ENCODE results near the gene TUBD1.
A peak's percentile ranks its signal among the peaks of the same experiment; 100 is the strongest.
"Not testable (repeated sequence)": the region's sequence is repeated elsewhere in the genome, so short reads cannot be mapped to it uniquely, and the experiment has no call there.

The TUBD1 gene

DNA sequence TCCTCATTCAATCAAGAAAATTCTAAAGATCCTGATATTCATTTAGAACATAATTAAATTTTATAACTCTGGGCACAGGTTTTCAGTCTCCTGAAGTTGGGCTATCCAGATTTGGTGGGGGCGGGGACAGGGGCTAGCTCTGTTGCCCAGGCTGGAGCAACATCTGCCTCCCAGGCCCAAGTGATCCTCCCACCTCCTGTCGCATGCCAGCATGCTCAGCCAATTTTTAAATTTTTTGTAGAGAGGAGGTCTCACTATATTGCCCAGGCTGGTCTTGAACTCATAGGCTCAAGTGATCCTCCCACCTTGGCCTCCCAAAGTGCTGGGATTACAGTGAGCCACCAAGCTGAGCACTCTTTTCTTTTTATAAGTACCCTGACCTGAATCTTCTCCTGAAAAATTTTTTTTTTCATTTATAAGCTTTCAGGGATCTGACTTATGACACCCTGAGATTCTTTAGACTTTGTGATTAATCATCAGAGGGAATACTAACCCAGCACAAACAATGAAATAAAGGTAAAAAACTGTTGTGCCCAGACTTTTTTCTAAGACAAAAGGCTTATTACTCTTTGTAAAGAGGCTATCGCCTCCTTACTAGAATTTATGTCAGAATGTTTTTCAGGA, 62.6 kb downstream of the TUBD1 start:
- TF ChIP-seq, protein P1, sequence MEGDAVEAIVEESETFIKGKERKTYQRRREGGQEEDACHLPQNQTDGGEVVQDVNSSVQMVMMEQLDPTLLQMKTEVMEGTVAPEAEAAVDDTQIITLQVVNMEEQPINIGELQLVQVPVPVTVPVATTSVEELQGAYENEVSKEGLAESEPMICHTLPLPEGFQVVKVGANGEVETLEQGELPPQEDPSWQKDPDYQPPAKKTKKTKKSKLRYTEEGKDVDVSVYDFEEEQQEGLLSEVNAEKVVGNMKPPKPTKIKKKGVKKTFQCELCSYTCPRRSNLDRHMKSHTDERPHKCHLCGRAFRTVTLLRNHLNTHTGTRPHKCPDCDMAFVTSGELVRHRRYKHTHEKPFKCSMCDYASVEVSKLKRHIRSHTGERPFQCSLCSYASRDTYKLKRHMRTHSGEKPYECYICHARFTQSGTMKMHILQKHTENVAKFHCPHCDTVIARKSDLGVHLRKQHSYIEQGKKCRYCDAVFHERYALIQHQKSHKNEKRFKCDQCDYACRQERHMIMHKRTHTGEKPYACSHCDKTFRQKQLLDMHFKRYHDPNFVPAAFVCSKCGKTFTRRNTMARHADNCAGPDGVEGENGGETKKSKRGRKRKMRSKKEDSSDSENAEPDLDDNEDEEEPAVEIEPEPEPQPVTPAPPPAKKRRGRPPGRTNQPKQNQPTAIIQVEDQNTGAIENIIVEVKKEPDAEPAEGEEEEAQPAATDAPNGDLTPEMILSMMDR (IDR thresholded peaks at IDR 0.05) = no peak
- peak overlapping the region; percentile 44 for H3K4me3 ChIP-seq
- no peak for DNase-seq (ENCODE audit: low spot score)
- peak overlapping the region; percentile 46 to 86 for H3K27ac ChIP-seq

DNA sequence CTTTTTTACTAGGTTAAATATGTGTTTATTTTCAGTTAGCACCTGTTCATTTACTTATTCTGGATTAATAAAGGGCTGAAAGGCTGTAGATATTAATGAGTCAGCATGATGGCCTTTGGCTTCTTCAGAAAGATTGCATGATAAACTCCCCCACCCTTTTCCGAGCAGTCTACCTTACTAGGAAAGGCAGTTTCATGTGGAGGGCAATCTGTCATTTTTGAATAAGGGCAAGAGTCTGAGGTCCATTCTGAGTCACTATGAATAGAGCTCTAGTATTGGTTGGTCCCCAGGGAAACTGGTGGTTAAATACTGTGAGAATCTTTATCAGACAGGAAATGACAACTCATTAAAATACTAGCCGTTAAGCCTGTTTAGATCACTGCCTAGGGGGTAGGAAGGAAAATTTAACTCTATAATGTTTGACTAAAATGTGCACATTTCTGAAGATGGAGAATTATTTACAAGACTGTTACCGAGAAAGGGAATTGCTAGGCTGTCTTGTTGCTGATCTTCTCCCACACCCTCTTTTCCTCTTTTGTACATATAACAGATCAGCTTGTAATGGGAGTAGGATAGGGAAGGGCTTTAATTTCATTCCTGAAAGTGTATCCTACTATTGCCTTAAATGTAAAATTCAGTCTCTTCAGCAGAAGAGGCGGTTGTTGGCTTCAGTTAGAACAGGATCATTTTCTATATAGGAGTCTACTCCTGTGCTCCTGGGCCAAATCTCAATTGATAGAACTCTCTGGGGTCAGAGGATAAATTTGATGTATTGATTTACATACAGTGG, 63.3 kb downstream of the TUBD1 start:
- peak overlapping the region; percentile 44 for H3K4me3 ChIP-seq
- no peak for DNase-seq (ENCODE audit: low spot score)
- H3K27ac ChIP-seq = peak overlapping the region; percentile 46 to 86
- TF ChIP-seq, protein P1 (IDR thresholded peaks at IDR 0.05) = no peak

DNA sequence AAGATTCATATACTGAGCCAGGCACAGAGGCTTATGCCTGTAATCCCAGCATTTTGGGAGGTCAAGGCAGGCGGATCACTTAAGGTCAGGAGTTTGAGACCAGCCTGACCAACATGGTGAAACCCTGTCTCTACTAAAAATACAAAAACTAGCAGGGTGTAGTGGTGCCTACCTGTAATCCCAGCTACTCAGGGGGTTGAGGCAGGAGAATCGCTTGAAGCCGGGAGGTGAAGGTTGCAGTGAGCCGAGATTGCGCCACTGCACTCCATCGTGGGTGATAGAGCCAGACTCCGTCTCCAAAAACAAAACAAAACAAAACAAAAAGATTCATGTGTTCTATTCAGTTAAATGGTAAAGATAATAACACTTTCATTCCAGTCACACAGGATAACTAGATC, 63.9 kb downstream of the TUBD1 start:
- H3K4me3 ChIP-seq = peak overlapping the region; percentile 44
- DNase-seq (ENCODE audit: low spot score) = not testable (repeated sequence)
- peak overlapping the region; percentile 46 to 86 for H3K27ac ChIP-seq

DNA sequence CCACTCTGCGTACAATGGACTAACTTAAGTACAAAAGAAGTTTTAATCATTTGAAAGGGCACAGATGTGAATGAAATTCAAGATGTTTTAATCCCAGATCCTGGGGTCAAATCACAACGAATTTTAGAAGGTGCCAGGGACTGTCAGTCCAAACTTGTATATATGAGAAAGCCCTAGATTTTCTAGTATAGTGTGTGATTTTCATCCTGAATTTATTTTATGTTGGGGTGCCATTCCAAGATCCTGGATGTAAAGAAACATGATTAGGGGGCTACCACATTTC, 64.3 kb downstream of the TUBD1 start:
- TF ChIP-seq, protein P1 (IDR thresholded peaks at IDR 0.05) = no peak
- DNase-seq (ENCODE audit: low spot score) = no peak
- Histone ChIP-seq H3K27ac (peak overlapping the region; percentile 46 to 86), H3K4me3 (no peak overlapping the region)

DNA sequence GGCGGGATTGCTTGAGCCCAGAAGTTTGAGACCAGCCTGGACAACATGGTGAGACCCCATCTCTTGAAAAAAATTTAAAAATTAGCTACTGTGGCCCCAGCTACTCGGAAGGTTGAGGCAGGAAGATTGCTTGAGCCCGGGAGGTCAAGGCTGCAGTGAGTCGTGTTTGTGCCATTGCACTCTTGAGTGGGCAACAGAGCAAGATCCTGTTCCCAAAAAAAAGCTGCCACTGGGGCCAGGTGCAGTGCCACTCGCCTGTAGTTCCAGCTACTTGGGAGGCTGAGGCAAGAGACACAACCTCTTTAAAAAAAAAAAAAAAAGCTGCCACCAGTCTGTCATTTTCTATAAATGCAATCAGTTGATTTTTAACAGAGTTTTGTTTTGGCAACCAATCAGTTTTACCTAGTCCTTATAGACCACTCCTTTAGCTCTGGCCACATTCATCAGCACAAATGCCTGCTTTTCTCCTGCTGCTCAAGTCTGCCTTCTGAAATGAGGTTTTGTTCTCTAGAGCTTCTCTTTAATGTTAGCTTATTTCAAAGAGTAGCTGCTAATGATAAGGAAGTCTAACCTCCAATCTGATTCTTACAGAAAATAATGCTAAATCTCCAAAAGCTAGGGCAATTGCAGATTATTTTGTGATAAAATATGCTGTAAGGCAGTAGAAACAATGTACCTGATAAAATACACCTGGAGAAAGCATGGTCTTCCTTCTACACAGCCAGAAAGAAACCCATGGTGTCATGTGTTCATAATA, 64.8 kb downstream of the TUBD1 start:
- no peak for DNase-seq (ENCODE audit: low spot score)
- Histone ChIP-seq H3K27ac (peak overlapping the region in 1 of 2 donors; percentile 86), H3K4me3 (no peak overlapping the region)
- TF ChIP-seq, protein P1 (IDR thresholded peaks at IDR 0.05) = no peak

DNA sequence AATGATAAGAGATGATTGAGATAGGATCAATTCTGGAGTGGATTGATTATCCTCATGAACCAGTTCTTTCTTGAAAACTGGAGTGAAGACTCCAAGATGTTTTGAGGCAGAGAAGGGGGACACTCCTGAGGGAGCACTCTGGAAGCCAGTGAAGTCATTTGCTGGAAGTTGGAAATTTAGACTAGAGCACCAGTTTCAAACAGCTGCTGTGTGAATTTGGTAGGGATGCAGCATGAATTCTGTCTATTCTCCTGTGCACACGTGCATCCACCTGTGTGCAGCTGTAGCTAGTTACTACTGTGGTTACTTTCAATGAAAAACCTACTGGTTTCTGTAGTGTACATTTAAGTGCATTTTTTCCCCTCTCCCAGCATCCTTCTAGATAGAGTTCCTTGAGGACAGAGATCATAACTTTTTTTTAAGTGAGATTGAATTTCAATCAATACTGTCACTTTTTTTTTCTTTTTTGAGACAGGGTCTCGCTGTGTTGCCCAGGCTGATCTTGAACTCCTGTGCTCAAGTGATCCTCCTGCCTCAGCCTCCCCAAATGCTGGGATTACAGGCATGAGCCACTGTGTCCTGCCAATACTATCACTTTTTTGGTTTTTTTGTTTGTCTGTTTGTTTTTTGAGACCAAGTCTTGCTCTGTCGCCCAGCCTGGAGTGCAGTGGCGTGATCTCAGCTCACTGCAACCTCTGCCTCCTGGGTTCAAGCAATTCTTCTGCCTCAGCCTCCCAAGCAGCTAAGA, 65.9 kb downstream of the TUBD1 start:
- TF ChIP-seq, protein P1 (IDR thresholded peaks at IDR 0.05) = no peak
- peak overlapping the region in 1 of 2 donors; percentile 74 for H3K27ac ChIP-seq
- H3K4me3 ChIP-seq = no peak overlapping the region
- no peak for DNase-seq (ENCODE audit: low spot score)
